ENCODE measurements around the gene DRD2. TPM values are rescaled to one million over a fixed set of nuclear protein-coding genes. Genes with fewer than 3 reads are reported as not detected.

DRD2 gene
- total RNA-seq, 2 donors from 2014 or later: 0.26 TPM; not detected in 1

GRCh38 chr11:113393501-113393985, 81.7 kb downstream of the DRD2 start:
- intact Hi-C loops (cut with DNase I): no loop called here
- Histone ChIP-seq H3K27ac (no peak overlapping the region), H3K36me3 (replicated peaks in 1 of 2; ENCODE audit: insufficient read depth in 1 of 2, low read depth in 2 of 2) (no peaks in the 10 kb centered on the region), H3K4me3 (no peak overlapping the region), H3K27me3 (no peaks in the 10 kb centered on the region), H3K4me1 (no peaks in the 10 kb centered on the region), H3K9me3 (no peaks in the 10 kb centered on the region)
- TF ChIP-seq POLR2A (IDR thresholded peaks at IDR 0.05) (no peak), CTCF (IDR thresholded peaks at IDR 0.05) (no peak)
- no peak for DNase-seq
- 63 to 68% methylated on average over 7 to 8 of the region's 8 CpGs for WGBS, 2 donors
- no peak for ATAC-seq

- Histone ChIP-seq H3K36me3 (replicated peaks in 1 of 2; ENCODE audit: insufficient read depth in 1 of 2, low read depth in 2 of 2) (no peaks in the 10 kb centered on the region), H3K4me3 (no peak overlapping the region), H3K4me1 (peaks cover 6% of the 10 kb centered on the region), H3K27ac (no peak overlapping the region), H3K9me3 (no peaks in the 10 kb centered on the region), H3K27me3 (peaks cover 0 to 7% of the 10 kb centered on the region in 2 donors)
- ATAC-seq: no peak
- 63 to 74% methylated on average over 3 of the region's 3 CpGs for WGBS, 2 donors
- TF ChIP-seq POLR2A (IDR thresholded peaks at IDR 0.05) (no peak), CTCF (IDR thresholded peaks at IDR 0.05) (no peak)
- intact Hi-C loops (cut with DNase I): no loop called here
- no peak for DNase-seq
Observed at GRCh38 chr11:113392236-113392921, 82.8 kb downstream of the DRD2 start.

- no peak for DNase-seq
- H3K4me1 ChIP-seq: peaks cover 9% of the 10 kb centered on the region
- WGBS, 2 donors: 32% methylated on average over 3 of the region's 3 CpGs
- H3K9me3 ChIP-seq: no peaks in the 10 kb centered on the region
- ATAC-seq: no peak
- H3K36me3 ChIP-seq (replicated peaks in 1 of 2; ENCODE audit: insufficient read depth in 1 of 2, low read depth in 2 of 2): no peaks in the 10 kb centered on the region
- intact Hi-C loops (cut with DNase I): no loop called here
- H3K4me3 ChIP-seq: no peak overlapping the region
- H3K27me3 ChIP-seq: peaks cover 0 to 8% of the 10 kb centered on the region in 2 donors
- H3K27ac ChIP-seq: no peak overlapping the region
- TF ChIP-seq POLR2A (IDR thresholded peaks at IDR 0.05): no peak
- TF ChIP-seq CTCF (IDR thresholded peaks at IDR 0.05): no peak
Observed at GRCh38 chr11:113389272-113389671, 85.9 kb downstream of the DRD2 start.

GRCh38 chr11:113387605-113388211, 87.5 kb downstream of the DRD2 start, which contains the start of gene ANKK1:
Gene ANKK1, plus strand, starts transcription at chr11:113387779. Its CDS starts 106 bp downstream, at chr11:113387885.
- intact Hi-C loops (cut with DNase I): no loop called here
- 6 to 26% methylated on average over 7 to 41 of the region's 46 CpGs for WGBS, 2 donors

More at GRCh38 chr11:113387605-113388211, 87.5 kb downstream of the DRD2 start, which contains the start of gene ANKK1:
- ATAC-seq (peak; percentile 38), DNase-seq (peak; percentile 14 to 52 (median 24))
- Histone ChIP-seq H3K27ac (no peak within 1 kb of the TSS), H3K27me3 (peaks cover 0 to 8% of the 10 kb centered on the region in 2 donors), H3K9me3 (no peaks in the 10 kb centered on the region), H3K4me1 (peaks cover 9% of the 10 kb centered on the region), H3K36me3 (replicated peaks in 1 of 2; ENCODE audit: insufficient read depth in 1 of 2, low read depth in 2 of 2) (no peaks in the 10 kb centered on the region), H3K4me3 (no peak within 1 kb of the TSS)
- TF ChIP-seq CTCF (IDR thresholded peaks at IDR 0.05) (peak; percentile 15 to 64 (median 37)), POLR2A (IDR thresholded peaks at IDR 0.05) (no peak)

Measured in body of pancreas (tissue), 4 donors.